NCI-H748 treated with DMSO at 0.1 percent for 48 hours (cell line): ENCODE data around the gene C19orf73.
"Not testable (repeated sequence)": the region's sequence is repeated elsewhere in the genome, so short reads cannot be mapped to it uniquely, and the experiment has no call there.

Experiments
- DNase-seq: peaks from one replicate; lab custom pipeline; 2025; lab: John Stamatoyannopoulos, UW

Gene C19orf73

GRCh38 chr19:49121841-49122240, 2.9 kb upstream of the C19orf73 start:
- DNase-seq: not testable (repeated sequence)

- DNase-seq: no peak
These were observed 1.9 kb upstream of the C19orf73 start for GRCh38 chr19:49120868-49121267.

- DNase-seq: no peak
These were observed 1.4 kb upstream of the C19orf73 start for GRCh38 chr19:49120325-49120683.

GRCh38 chr19:49119411-49120324, 725 bp upstream of the C19orf73 start, which contains the start of gene PPFIA3:
PPFIA3 (plus strand) TSS chr19:49119544; CDS start chr19:49127874, 8,330 bp downstream.
- DNase-seq: no peak

- DNase-seq: no peak
These were observed 1.0 kb downstream of the C19orf73 start for GRCh38 chr19:49117677-49118564.

GRCh38 chr19:49116544-49116943, 2.4 kb downstream of the C19orf73 start:
- DNase-seq: no peak

GRCh38 chr19:49114630-49115363, 4.1 kb downstream of the C19orf73 start:
- DNase-seq: no peak

GRCh38 chr19:49113762-49114629, 4.9 kb downstream of the C19orf73 start, which contains the start of gene LIN7B:
LIN7B (plus strand) TSS chr19:49114370; CDS start chr19:49114405, 35 bp downstream.
- DNase-seq: peak; percentile 77

GRCh38 chr19:49111218-49111998, 7.5 kb downstream of the C19orf73 start:
- DNase-seq: no peak

GRCh38 chr19:49110567-49110966, 8.4 kb downstream of the C19orf73 start:
- DNase-seq: no peak

GRCh38 chr19:49109569-49110233, 9.2 kb downstream of the C19orf73 start:
- no peak for DNase-seq

GRCh38 chr19:49109051-49109450, 9.9 kb downstream of the C19orf73 start:
- DNase-seq: no peak

- DNase-seq: no peak
These were observed 11.1 kb downstream of the C19orf73 start for GRCh38 chr19:49107625-49108459.

GRCh38 chr19:49106648-49107135, 12.3 kb downstream of the C19orf73 start:
- peak; percentile 24 for DNase-seq

- no peak for DNase-seq
These were observed 14.6 kb downstream of the C19orf73 start for GRCh38 chr19:49104229-49104864.

GRCh38 chr19:49103331-49104085, 15.4 kb downstream of the C19orf73 start:
- no peak for DNase-seq

GRCh38 chr19:49102303-49102702, 16.6 kb downstream of the C19orf73 start:
- DNase-seq: no peak
